H9 (cell line): ENCODE results near the gene UTP18. TPM values are rescaled to one million over a fixed set of nuclear protein-coding genes. Genes with fewer than 3 reads are reported as not detected.
"Not testable (repeated sequence)": the region's sequence is repeated elsewhere in the genome, so short reads cannot be mapped to it uniquely, and the experiment has no call there.

Source experiments
- DNase-seq: peaks from one replicate; pipeline ENCODE4 v3.0.0-alpha.2; 2017
- H2AFZ ChIP-seq: one replicate; pipeline ENCODE4 v1.6.1; 2013; ENCODE audit warnings: mild to moderate bottlenecking, low read length, control low read depth, moderate library complexity
- H2AK5ac ChIP-seq: 2 replicates; pipeline ENCODE4 v1.6.1; 2013; ENCODE audit warnings: low read length, control low read depth, mixed read lengths; ENCODE audit not compliant: insufficient read length
- H2BK120ac ChIP-seq: one replicate; pipeline ENCODE4 v1.6.1; 2013; ENCODE audit warnings: low read depth, mild to moderate bottlenecking, low read length, control low read depth, inconsistent platforms; ENCODE audit not compliant: poor library complexity, severe bottlenecking
- H2BK12ac ChIP-seq: 2 replicates; pipeline ENCODE4 v1.6.1; 2013; ENCODE audit warnings: low read length, control low read depth, mixed read lengths, low read depth; ENCODE audit not compliant: insufficient read length
- H2BK15ac ChIP-seq: 2 replicates; pipeline ENCODE4 v1.6.1; 2013; ENCODE audit warnings: low read depth, low read length, control low read depth
- H2BK20ac ChIP-seq: one replicate; pipeline ENCODE4 v1.6.1; 2013; ENCODE audit warnings: low read depth, mild to moderate bottlenecking, low read length, control low read depth, inconsistent platforms; ENCODE audit not compliant: poor library complexity, severe bottlenecking
- H2BK5ac ChIP-seq: 2 replicates; pipeline ENCODE4 v1.6.1; 2013; ENCODE audit warnings: low read length, control low read depth, mixed read lengths; ENCODE audit not compliant: insufficient read length
- H3K14ac ChIP-seq: 2 replicates; pipeline ENCODE4 v1.6.1; 2013; ENCODE audit warnings: low read length, control low read depth; ENCODE audit not compliant: insufficient read depth
- H3K18ac ChIP-seq: 2 replicates; pipeline ENCODE4 v1.6.1; 2013; ENCODE audit warnings: low read depth, mild to moderate bottlenecking, mixed read lengths, low read length, control low read depth; ENCODE audit not compliant: insufficient read length
- H3K23ac ChIP-seq: 2 replicates; pipeline ENCODE4 v1.6.1; 2013; ENCODE audit warnings: low read length, control low read depth, mixed read lengths, low read depth; ENCODE audit not compliant: insufficient read length
- H3K23me2 ChIP-seq: 2 replicates; pipeline ENCODE4 v1.6.1; 2013; ENCODE audit warnings: low read depth, mild to moderate bottlenecking, mixed read lengths, low read length, control low read depth; ENCODE audit not compliant: insufficient read length, poor library complexity, severe bottlenecking
- H3K27ac ChIP-seq: 2 replicates; pipeline ENCODE4 v1.5.1; 2013; ENCODE audit warnings: low read length, control low read depth, mixed read lengths, low read depth; ENCODE audit not compliant: insufficient read length
- H3K27me3 ChIP-seq: 2 replicates; pipeline ENCODE4 v1.6.1; 2013; ENCODE audit warnings: low read length, control low read depth, inconsistent platforms; ENCODE audit not compliant: insufficient read depth
- H3K4ac ChIP-seq: 2 replicates; pipeline ENCODE4 v1.6.1; 2013; ENCODE audit warnings: low read depth, mild to moderate bottlenecking, control low read depth, inconsistent platforms, low read length, moderate library complexity
- H3K4me1 ChIP-seq: 2 replicates; pipeline ENCODE4 v1.6.1; 2013; ENCODE audit warnings: low read length, control low read depth, inconsistent platforms; ENCODE audit not compliant: insufficient read depth
- H3K4me2 ChIP-seq: 2 replicates; pipeline ENCODE4 v1.6.1; 2013; ENCODE audit warnings: low read length, control low read depth, mixed read lengths; ENCODE audit not compliant: insufficient read length, insufficient read depth
- H3K56ac ChIP-seq: 2 replicates; pipeline ENCODE4 v1.6.1; 2013; ENCODE audit warnings: low read depth, mild to moderate bottlenecking, mixed read lengths, low read length, control low read depth; ENCODE audit not compliant: insufficient read length
- H3K79me1 ChIP-seq: 2 replicates; pipeline ENCODE4 v1.6.1; 2013; ENCODE audit warnings: low read depth, mild to moderate bottlenecking, moderate library complexity, low read length, control low read depth, inconsistent platforms; ENCODE audit not compliant: insufficient read depth, poor library complexity, severe bottlenecking
- H3K79me2 ChIP-seq: 2 replicates; pipeline ENCODE4 v1.6.1; 2013; ENCODE audit warnings: low read length, control low read depth, inconsistent platforms; ENCODE audit not compliant: insufficient read depth
- H3K9ac ChIP-seq: 2 replicates; pipeline ENCODE4 v1.6.1; 2013; ENCODE audit warnings: low read length, control low read depth, mixed read lengths; ENCODE audit not compliant: insufficient read length; ENCODE audit errors: extremely low read depth
- H3K9me3 ChIP-seq: one replicate; pipeline ENCODE4 v1.6.1; 2013; ENCODE audit warnings: low read depth, low read length, inconsistent platforms; ENCODE audit not compliant: control insufficient read depth
- H3T11ph ChIP-seq: one replicate; pipeline ENCODE4 v1.6.1; 2013; ENCODE audit warnings: mild to moderate bottlenecking, low read length, control low read depth, inconsistent platforms
- H4K20me1 ChIP-seq: one replicate; pipeline ENCODE4 v1.6.1; 2013; ENCODE audit not compliant: control insufficient read depth, insufficient read length, insufficient read depth
- H4K5ac ChIP-seq: 2 replicates; pipeline ENCODE4 v1.6.1; 2013; ENCODE audit warnings: low read depth, mild to moderate bottlenecking, mixed read lengths, low read length, control low read depth; ENCODE audit not compliant: insufficient read length
- H4K8ac ChIP-seq: replicated peaks from 2 replicates; pipeline ENCODE4 v1.6.1; 2013; ENCODE audit warnings: low read length, control low read depth, mixed read lengths, low read depth; ENCODE audit not compliant: insufficient read length
- H4K91ac ChIP-seq: 2 replicates; pipeline ENCODE4 v1.6.1; 2013; ENCODE audit warnings: low read depth, mild to moderate bottlenecking, moderate library complexity, mixed read lengths, low read length, control low read depth; ENCODE audit not compliant: insufficient read length
- H3K27ac Mint-ChIP-seq, 3 experiments: 2 replicates in 2 of 3; 3 replicates in 1 of 3; pipeline ENCODE4 v1.8.0; 2020 to 2021; ENCODE audit warnings: mixed read lengths in 3 of 3, mild to moderate bottlenecking in 1 of 3, moderate library complexity in 1 of 3
- H3K27me3 Mint-ChIP-seq: 2 replicates; pipeline ENCODE4 v1.8.0; 2021; ENCODE audit warnings: low read depth, mild to moderate bottlenecking, moderate library complexity, mixed read lengths
- H3K36me3 Mint-ChIP-seq, 3 experiments: 2 replicates in 2 of 3; 3 replicates in 1 of 3; pipeline ENCODE4 v1.8.0; 2020 to 2021; ENCODE audit warnings: low read depth in 3 of 3, mixed read lengths in 3 of 3; ENCODE audit not compliant: insufficient read depth in 1 of 3
- H3K4me1 Mint-ChIP-seq, 2 experiments: 2 replicates each; pipeline ENCODE4 v1.8.0; 2020; ENCODE audit warnings: mixed read lengths in 2 of 2
- H3K4me3 Mint-ChIP-seq, 2 experiments: 2 replicates in 1 of 2; 3 replicates in 1 of 2; pipeline ENCODE4 v1.8.0; 2020 to 2021; ENCODE audit warnings: mild to moderate bottlenecking in 2 of 2, mixed read lengths in 2 of 2, moderate library complexity in 1 of 2
- H3K9me3 Mint-ChIP-seq, 2 experiments: 2 replicates in 1 of 2; 3 replicates in 1 of 2; pipeline ENCODE4 v1.8.0; 2020; ENCODE audit warnings: mild to moderate bottlenecking in 2 of 2, mixed read lengths in 2 of 2, moderate library complexity in 1 of 2
- CTCF ChIP-seq: fragments of 200-600 bp; sonication (generic); conservative IDR thresholded peaks from 3 replicates; pipeline ENCODE4 v1.8.0; 2021; ENCODE audit warnings: antibody characterized with exemption, mild to moderate bottlenecking
- WGBS: extraction: QIAGEN DNeasy Blood & Tissue Kit; methylation state at CpG from one replicate; pipeline ENCODE4 v1.1.7; 2013; ENCODE audit warnings: missing lambda C conversion rate, low lambda C conversion rate, mixed read lengths; ENCODE audit not compliant: insufficient read length; ENCODE audit errors: extremely low coverage; 5-methylcytosine and 5-hydroxymethylcytosine counted together
- total RNA-seq: library from RNA; stranded (reverse); gene quantifications from 2 replicates; pipeline ENCODE4 v1.2.1, GENCODE V29; 2021

The UTP18 gene
- total RNA-seq, 1 experiment from 2014 or later = 79.5 TPM

GRCh38 chr17:51289696-51290111 is 29.4 kb downstream of the UTP18 start:
- no peak overlapping the region for H2BK120ac ChIP-seq
- H2BK15ac ChIP-seq = no peak overlapping the region
- H3K23me2 ChIP-seq = no peaks in the 10 kb centered on the region
- H4K91ac ChIP-seq = no peak overlapping the region
- Mint-ChIP-seq H3K9me3 (peaks cover 0 to 2% of the 10 kb centered on the region in 2 experiments; a peak in 1 of 5 replicates), H3K27me3 (no peaks in the 10 kb centered on the region), H3K4me3 (no peak overlapping the region), H3K27ac (peak overlapping the region in 1 of 3 experiments; percentile 41; a peak in 1 of 7 replicates), H3K36me3 (peaks cover 41 to 86% (median 83%) of the 10 kb centered on the region in 3 experiments; a peak in 6 of 7 replicates), H3K4me1 (peaks cover 5 to 8% of the 10 kb centered on the region in 2 experiments)
- H3K23ac ChIP-seq = no peak overlapping the region
- H3K4ac ChIP-seq = no peak overlapping the region
- TF ChIP-seq CTCF = no peak
- DNase-seq = no peak
- H2AFZ ChIP-seq = no peak overlapping the region
- no peaks in the 10 kb centered on the region; the same call in 1 of the 2 replicates for H3K79me2 ChIP-seq
- no peaks in the 10 kb centered on the region for H3K9me3 ChIP-seq
- H4K8ac ChIP-seq = no peak overlapping the region
- H3K14ac ChIP-seq = no peak overlapping the region
- H3K27ac ChIP-seq = no peak overlapping the region
- H2BK12ac ChIP-seq = no peak overlapping the region
- H3K18ac ChIP-seq = no peak overlapping the region
- H3T11ph ChIP-seq = no peak overlapping the region
- no peaks in the 10 kb centered on the region for H3K4me1 ChIP-seq
- H4K20me1 ChIP-seq = no peaks in the 10 kb centered on the region
- WGBS = no CpG with 5 or more reads among the region's 2 CpGs
- H2AK5ac ChIP-seq = no peak overlapping the region
- H4K5ac ChIP-seq = no peak overlapping the region
- no peak overlapping the region for H2BK5ac ChIP-seq
- no peak overlapping the region for H3K56ac ChIP-seq
- no peaks in the 10 kb centered on the region for H3K27me3 ChIP-seq
- no peak overlapping the region for H3K9ac ChIP-seq
- no peak overlapping the region for H3K4me2 ChIP-seq
- no peak overlapping the region for H2BK20ac ChIP-seq
- H3K79me1 ChIP-seq = no peaks in the 10 kb centered on the region

DNA sequence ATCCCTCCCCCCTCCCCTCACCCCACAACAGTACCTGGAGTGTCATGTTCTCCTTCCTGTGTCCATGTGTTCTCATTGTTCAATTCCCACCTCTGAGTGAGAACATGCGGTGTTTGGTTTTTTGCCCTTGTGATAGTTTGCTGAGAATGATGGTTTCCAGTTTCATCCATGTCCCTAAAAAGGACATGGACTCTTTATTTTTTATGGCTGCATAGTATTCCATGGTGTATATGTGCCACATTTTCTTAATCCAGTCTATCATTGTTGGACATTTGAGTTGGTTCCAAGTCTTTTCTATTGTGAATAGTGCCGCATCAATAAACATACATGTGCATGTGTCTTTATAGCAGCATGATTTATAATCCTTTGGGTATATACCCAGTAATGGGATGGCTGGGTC is 34.0 kb downstream of the UTP18 start:
- H3K23me2 ChIP-seq, H3K4me1 ChIP-seq, H3K9me3 ChIP-seq, H3T11ph ChIP-seq, H3K9me3 Mint-ChIP-seq, H3K18ac ChIP-seq, H2BK12ac ChIP-seq, H3K4me3 Mint-ChIP-seq, H3K14ac ChIP-seq, H3K27ac Mint-ChIP-seq, DNase-seq, H3K4me1 Mint-ChIP-seq, H3K4me2 ChIP-seq, H4K91ac ChIP-seq, H3K9ac ChIP-seq, H4K8ac ChIP-seq, H2BK20ac ChIP-seq, H2BK120ac ChIP-seq, H4K5ac ChIP-seq, H3K79me2 ChIP-seq, H2BK15ac ChIP-seq, H3K4ac ChIP-seq, H3K23ac ChIP-seq, H3K79me1 ChIP-seq, H3K27me3 ChIP-seq, H4K20me1 ChIP-seq, H3K56ac ChIP-seq, H2AFZ ChIP-seq, H2BK5ac ChIP-seq, H2AK5ac ChIP-seq, H3K27ac ChIP-seq, H3K27me3 Mint-ChIP-seq: not testable (repeated sequence)
- H3K36me3 Mint-ChIP-seq = peaks cover 22 to 69% (median 49%) of the 10 kb centered on the region in 3 experiments; a peak in 6 of 7 replicates
- no CpG with 5 or more reads among the region's 2 CpGs for WGBS
